Hepatocyte (in vitro differentiated cells): ENCODE data around the gene TSPAN32. TPM values are rescaled to one million over a fixed set of nuclear protein-coding genes. Genes with fewer than 3 reads are reported as not detected.

ENCODE experiments used
- DNase-seq: peaks from one replicate; pipeline ENCODE4 v3.0.0-alpha.2; 2016; ENCODE audit warnings: low spot score
- H2AFZ ChIP-seq: fragments of 200-600 bp; sonication (generic); 2 replicates; pipeline ENCODE4 v1.6.0; 2016; ENCODE audit warnings: antibody characterized with exemption, mild to moderate bottlenecking
- H3K27ac ChIP-seq: fragments of 200-600 bp; sonication (generic); 2 replicates; pipeline ENCODE4 v1.5.1; 2016; ENCODE audit warnings: mild to moderate bottlenecking
- H3K27me3 ChIP-seq: fragments of 200-600 bp; sonication (generic); 2 replicates; pipeline ENCODE4 v1.6.1; 2016
- H3K36me3 ChIP-seq: fragments of 200-600 bp; sonication (generic); replicated peaks from 2 replicates; pipeline ENCODE4 v1.5.1; 2016; ENCODE audit warnings: low read depth; ENCODE audit not compliant: insufficient read depth
- H3K4me1 ChIP-seq: fragments of 200-600 bp; sonication (generic); 2 replicates; pipeline ENCODE4 v1.5.1; 2016; ENCODE audit warnings: mild to moderate bottlenecking, moderate library complexity; ENCODE audit not compliant: insufficient read depth
- H3K4me2 ChIP-seq: fragments of 200-600 bp; sonication (generic); 2 replicates; pipeline ENCODE4 v1.6.0; 2016
- H3K4me3 ChIP-seq: fragments of 200-600 bp; sonication (generic); 2 replicates; pipeline ENCODE4 v1.5.1; 2016; ENCODE audit warnings: mild to moderate bottlenecking
- H3K79me2 ChIP-seq: fragments of 200-600 bp; sonication (generic); 2 replicates; pipeline ENCODE4 v1.6.0; 2017; ENCODE audit warnings: mild to moderate bottlenecking
- H3K9me2 ChIP-seq: fragments of 200-600 bp; sonication (generic); replicated peaks from 2 replicates; pipeline ENCODE4 v1.6.0; 2017; ENCODE audit warnings: mild to moderate bottlenecking; ENCODE audit not compliant: insufficient read depth
- H3K9me3 ChIP-seq: fragments of 200-600 bp; sonication (generic); 2 replicates; pipeline ENCODE4 v1.5.1; 2016; ENCODE audit warnings: low read depth, mild to moderate bottlenecking
- H4K20me1 ChIP-seq: fragments of 200-600 bp; sonication (generic); 2 replicates; pipeline ENCODE4 v1.6.0; 2016; ENCODE audit warnings: mild to moderate bottlenecking; ENCODE audit not compliant: insufficient read depth, poor library complexity, severe bottlenecking
- CTCF ChIP-seq: fragments of 200-600 bp; sonication (generic); IDR thresholded peaks from 2 replicates; pipeline ENCODE4 v1.5.1; 2016; ENCODE audit warnings: antibody characterized with exemption, mild to moderate bottlenecking; ENCODE audit not compliant: poor library complexity
- EZH2 ChIP-seq: fragments of 200-600 bp; sonication (generic); IDR thresholded peaks from 2 replicates; pipeline ENCODE4 v1.6.1; 2016; ENCODE audit warnings: antibody characterized with exemption, mild to moderate bottlenecking, borderline replicate concordance
- EZH2phosphoT487 ChIP-seq: fragments of 200-600 bp; sonication (generic); IDR thresholded peaks from one replicate; pipeline ENCODE4 v1.6.1; 2018; ENCODE audit warnings: antibody characterized with exemption, mild to moderate bottlenecking, low read depth, moderate library complexity; ENCODE audit not compliant: unreplicated experiment, severe bottlenecking
- WGBS: methylation state at CpG from one replicate; pipeline ENCODE4 v1.1.6; 2016; ENCODE audit warnings: low lambda C conversion rate; ENCODE audit errors: missing lambda C conversion rate; 5-methylcytosine and 5-hydroxymethylcytosine counted together
- polyA plus RNA-seq: library from polyadenylated mRNA; unstranded; fragments of >200 nt; fragmentation: Nextera tagmentation; extraction: Ambion mirVana; gene quantifications from 2 replicates; pipeline ENCODE4 v1.2.1, GENCODE V29; 2016
- total RNA-seq: library from RNA; depleted of rRNA; stranded (reverse); fragments of >200 nt; gene quantifications from 2 replicates; pipeline ENCODE4 v1.2.3, GENCODE V29; 2014

TSPAN32 gene
- total and polyA plus RNA-seq, 2 experiments from 2014 or later, result 1.5 to 4.8 TPM

DNA sequence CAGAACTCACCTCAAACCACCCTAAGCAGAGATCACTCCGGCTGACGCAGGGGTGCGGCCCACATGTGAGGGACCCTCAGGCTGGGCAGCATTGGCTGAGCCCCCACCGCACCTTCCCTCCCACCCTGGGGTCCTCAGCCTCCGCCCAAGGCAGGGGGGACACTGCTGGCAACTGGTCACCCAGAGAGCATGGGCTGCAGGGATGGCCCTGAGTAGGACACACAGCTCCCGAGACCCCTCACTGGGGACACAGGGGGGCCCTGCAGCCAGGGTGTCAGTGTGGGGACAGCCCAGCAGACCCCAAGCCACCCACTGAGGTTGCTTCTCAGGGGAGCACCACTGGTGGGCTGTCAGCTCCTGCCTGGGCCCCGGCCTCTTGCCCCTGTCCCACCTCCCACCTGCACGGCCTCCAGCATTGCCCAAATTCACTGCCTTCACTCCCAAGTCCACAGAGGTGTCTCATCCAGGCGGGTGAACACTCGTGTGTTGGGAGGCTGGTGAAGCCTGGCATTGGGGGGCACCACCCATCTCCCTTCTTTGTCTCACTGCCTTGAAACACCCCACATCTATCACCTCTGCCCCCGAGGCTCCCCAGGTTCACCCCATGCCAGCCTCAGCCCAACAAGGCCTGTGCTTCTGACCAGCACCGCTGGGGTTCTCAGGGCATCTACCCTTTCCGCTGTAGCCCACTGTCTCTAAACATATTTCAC is 4.7 kb upstream of the TSPAN32 start:
- no peaks in the 10 kb centered on the region for H3K36me3 ChIP-seq
- no peaks in the 10 kb centered on the region for H3K9me2 ChIP-seq
- H3K4me1 ChIP-seq, result peaks cover 19% of the 10 kb centered on the region
- H3K9me3 ChIP-seq, result no peaks in the 10 kb centered on the region
- no peak overlapping the region for H3K4me2 ChIP-seq
- no peaks in the 10 kb centered on the region for H3K79me2 ChIP-seq
- H4K20me1 ChIP-seq, result no peaks in the 10 kb centered on the region
- no peak overlapping the region for H3K4me3 ChIP-seq
- no peak overlapping the region for H2AFZ ChIP-seq
- no peak overlapping the region for H3K27ac ChIP-seq
- no peak for TF ChIP-seq EZH2
- no peak for TF ChIP-seq EZH2phosphoT487
- TF ChIP-seq CTCF, result no peak
- no peak for DNase-seq
- WGBS, result 93% methylated on average over 13 of the region's 13 CpGs
- no peaks in the 10 kb centered on the region for H3K27me3 ChIP-seq

GRCh38 chr11:2297623-2298030 is 4.2 kb upstream of the TSPAN32 start:
- Histone ChIP-seq H3K9me3 (no peaks in the 10 kb centered on the region), H3K4me3 (no peak overlapping the region), H2AFZ (no peak overlapping the region), H4K20me1 (no peaks in the 10 kb centered on the region), H3K36me3 (no peaks in the 10 kb centered on the region), H3K27ac (no peak overlapping the region), H3K9me2 (no peaks in the 10 kb centered on the region), H3K79me2 (no peaks in the 10 kb centered on the region), H3K4me2 (no peak overlapping the region), H3K4me1 (peaks cover 24% of the 10 kb centered on the region), H3K27me3 (no peaks in the 10 kb centered on the region)
- DNase-seq, result no peak
- 44% methylated on average over 1 of the region's 1 CpG for WGBS
- TF ChIP-seq EZH2phosphoT487 (no peak), CTCF (no peak), EZH2 (no peak)

- H3K27ac ChIP-seq, result no peak overlapping the region
- H3K4me3 ChIP-seq, result no peak overlapping the region
- DNase-seq, result no peak
- no peaks in the 10 kb centered on the region for H3K36me3 ChIP-seq
- no peak overlapping the region for H3K4me2 ChIP-seq
- TF ChIP-seq EZH2 (no peak), EZH2phosphoT487 (no peak), CTCF (no peak)
- WGBS, result 94% methylated on average over 11 of the region's 14 CpGs
- H3K27me3 ChIP-seq, result no peaks in the 10 kb centered on the region
- H4K20me1 ChIP-seq, result no peaks in the 10 kb centered on the region
- peaks cover 31% of the 10 kb centered on the region for H3K4me1 ChIP-seq
- H3K79me2 ChIP-seq, result no peaks in the 10 kb centered on the region
- H3K9me2 ChIP-seq, result no peaks in the 10 kb centered on the region
- no peak overlapping the region for H2AFZ ChIP-seq
- no peaks in the 10 kb centered on the region for H3K9me3 ChIP-seq
These were observed 3.5 kb upstream of the TSPAN32 start for GRCh38 chr11:2298131-2298794.
